HCT116 (cell line): Measurements from ENCODE around the gene SPNS1.

Source experiments
- CEBPB ChIP-seq: IDR thresholded peaks from 2 replicates; pipeline ENCODE4 v1.6.1; 2012; ENCODE audit warnings: low read depth
- CTCF ChIP-seq, 3 experiments: fragments of 200-600 bp in 1 of 3; sonication (generic) in 1 of 3; IDR thresholded peaks in 2 of 3; conservative IDR thresholded peaks in 1 of 3; 2 replicates each; pipeline ENCODE4 v1.5.1; 2012 to 2017; ENCODE audit warnings: low read depth in 2 of 3, low read length in 2 of 3, antibody characterized with exemption in 1 of 3, borderline replicate concordance in 1 of 3, control low read depth in 1 of 3, mild to moderate bottlenecking in 1 of 3, mixed read lengths in 1 of 3, mixed run types in 1 of 3, moderate library complexity in 1 of 3; ENCODE audit not compliant: insufficient read depth in 1 of 3

GRCh38 chr16:28975158-28975599 lies 601 bp downstream of the SPNS1 start:
- TF ChIP-seq CEBPB (no peak), CTCF (IDR thresholded peaks at IDR 0.05 in 2 of 3, conservative IDR thresholded peaks at IDR 0.05 in 1 of 3; ENCODE audit: borderline replicate concordance in 1 of 3, insufficient read depth in 1 of 3, low read depth in 2 of 3, low read length in 2 of 3) (no peak)
